Amniotic stem cell (primary cell): ENCODE data around the gene COL4A1.

Experiments used
- DNase-seq: peaks from one replicate; lab custom pipeline; 2025; lab: John Stamatoyannopoulos, UW

COL4A1 gene

GRCh38 chr13:110234532-110234931 lies 72.4 kb downstream of the COL4A1 start:
- DNase-seq: no peak

DNA sequence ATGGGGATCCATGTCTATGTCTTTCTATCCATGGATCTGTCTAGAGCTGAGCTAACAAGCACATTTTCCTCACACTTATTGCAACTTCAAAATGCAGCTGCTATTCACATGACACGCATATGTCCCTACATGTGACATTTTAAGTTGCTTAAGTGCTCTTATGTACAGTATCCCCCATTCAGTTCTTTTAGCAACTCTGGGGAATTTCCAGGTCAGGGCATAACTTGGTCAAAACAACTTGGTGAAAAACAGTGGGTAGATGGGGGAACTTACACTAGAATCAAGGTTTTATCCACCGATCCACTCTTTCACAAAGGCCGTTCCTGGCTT lies 73.0 kb downstream of the COL4A1 start:
- no peak for DNase-seq

GRCh38 chr13:110233181-110233950 lies 73.6 kb downstream of the COL4A1 start:
- no peak for DNase-seq

DNA sequence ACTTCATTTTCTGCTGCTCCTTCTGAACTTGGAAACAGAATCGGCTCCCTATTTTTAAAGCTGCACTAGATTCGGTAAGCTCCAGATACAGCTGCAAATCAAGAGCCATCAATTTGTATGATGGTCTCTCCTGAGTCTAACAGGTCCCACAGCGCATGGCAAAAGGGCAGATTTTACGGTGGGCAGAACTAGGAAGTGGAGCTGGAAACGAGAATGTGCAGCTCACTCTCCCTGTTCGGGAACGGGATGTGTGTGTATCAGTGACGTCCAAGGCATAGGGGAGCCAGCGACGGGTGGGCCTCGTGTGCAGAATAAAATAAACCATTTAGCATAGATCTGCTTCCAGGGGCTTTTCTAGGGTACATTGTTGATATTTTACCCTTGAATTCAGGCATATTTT lies 74.2 kb downstream of the COL4A1 start:
- no peak for DNase-seq

GRCh38 chr13:110232142-110232541 lies 74.8 kb downstream of the COL4A1 start:
- no peak for DNase-seq

DNA sequence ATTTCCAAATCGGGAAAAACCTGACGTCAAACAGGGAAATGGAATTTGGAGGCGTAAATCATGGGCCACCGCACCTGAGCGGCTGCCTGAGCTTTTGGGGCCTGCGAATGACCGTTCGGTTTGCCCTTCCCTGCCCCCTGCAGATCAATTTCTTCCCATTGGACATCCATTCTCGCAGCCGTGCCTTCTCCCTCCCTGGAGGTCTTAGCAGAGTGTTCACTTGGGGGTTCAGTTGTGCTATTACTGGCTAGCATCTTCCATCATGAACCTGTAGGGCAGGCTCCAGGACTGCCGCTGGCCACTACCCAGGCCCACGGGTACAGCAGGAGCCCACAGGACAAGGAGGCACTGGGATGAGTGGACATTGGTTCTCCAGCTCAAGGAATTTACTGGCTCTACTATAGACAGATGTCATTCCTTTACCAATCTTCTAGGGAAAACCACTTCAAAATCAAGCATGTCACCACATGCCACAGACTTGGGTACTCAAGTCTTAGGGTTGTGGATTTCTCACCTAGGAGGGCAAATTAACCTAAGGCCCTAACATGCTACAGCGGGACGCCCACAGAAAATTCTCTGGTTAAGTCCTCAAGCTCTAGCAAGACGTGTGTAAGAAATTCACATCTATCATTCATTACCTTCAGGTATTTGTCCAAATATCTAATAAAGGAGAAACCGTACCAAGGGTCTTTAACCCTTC lies 75.5 kb downstream of the COL4A1 start:
- DNase-seq: no peak

GRCh38 chr13:110230661-110231347 lies 76.2 kb downstream of the COL4A1 start:
- DNase-seq: no peak

DNA sequence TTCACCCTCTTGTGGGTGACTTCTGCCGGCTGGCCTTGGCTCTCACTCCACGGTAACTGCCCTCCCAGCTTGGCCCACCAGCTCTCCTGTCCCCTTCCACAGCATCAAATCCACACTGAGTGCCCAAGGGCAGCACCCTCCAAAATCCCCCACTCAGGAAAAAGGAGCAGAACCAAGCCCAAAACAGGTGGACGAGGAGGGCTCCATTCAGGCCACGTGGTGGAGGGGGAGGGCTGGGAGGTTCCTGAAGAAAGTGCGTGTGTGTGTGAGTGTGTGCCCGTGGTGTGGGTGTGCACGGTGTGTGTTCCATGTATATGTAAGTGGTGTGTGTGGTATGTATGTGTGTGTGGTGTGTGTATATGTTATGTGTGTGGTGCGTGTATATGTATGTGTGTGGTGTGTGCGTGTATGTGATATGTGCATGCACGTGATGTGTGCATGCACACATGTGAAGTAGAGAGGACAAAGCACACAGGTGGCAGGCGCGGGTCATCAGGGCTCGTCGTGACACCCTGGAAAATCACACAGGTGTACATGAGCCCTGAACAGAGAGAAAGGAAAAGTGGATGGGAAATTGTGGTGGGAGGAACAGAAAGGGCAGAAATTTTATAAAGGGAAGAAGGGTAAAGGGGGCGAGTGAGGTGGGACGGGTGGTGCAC lies 76.9 kb downstream of the COL4A1 start:
- DNase-seq: no peak

- DNase-seq: no peak
Measured at GRCh38 chr13:110228936-110229904, 77.7 kb downstream of the COL4A1 start.

DNA sequence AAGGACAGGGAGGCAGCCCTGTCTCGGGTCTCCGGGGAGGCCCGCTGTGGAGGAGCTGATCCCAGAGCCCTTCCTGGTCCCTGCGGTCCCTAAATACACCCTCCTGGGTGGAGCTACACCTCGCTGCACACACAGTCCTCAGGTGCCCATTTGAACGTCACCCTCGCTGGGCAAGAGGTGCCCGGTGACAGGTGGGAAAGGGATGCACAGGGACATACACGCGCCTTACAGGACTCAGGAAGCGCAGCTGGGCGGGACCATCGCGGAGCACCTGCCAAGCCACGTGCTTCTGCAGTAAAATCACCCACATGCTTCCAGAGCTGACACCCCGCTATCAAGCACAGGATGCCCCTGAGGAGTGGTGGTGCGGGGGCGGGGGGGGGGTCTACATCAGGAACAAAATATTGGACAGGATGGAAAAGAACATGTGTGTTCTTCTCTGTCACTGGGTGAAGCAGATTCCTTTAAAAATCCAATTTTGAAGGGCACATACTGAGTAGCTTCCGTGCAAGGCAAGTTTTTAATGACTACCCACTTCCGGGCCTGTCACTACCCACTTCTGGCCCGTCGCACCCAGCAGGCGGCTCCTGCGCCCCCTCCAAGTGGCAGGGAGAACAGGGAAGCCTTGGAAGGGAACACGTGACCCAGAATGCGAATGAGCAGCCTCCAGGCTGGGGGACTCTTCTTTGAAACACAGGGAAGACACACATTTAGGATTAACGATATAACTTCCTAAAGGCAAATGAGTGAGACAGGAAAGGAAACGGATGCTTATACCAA lies 78.9 kb downstream of the COL4A1 start:
- no peak for DNase-seq

DNA sequence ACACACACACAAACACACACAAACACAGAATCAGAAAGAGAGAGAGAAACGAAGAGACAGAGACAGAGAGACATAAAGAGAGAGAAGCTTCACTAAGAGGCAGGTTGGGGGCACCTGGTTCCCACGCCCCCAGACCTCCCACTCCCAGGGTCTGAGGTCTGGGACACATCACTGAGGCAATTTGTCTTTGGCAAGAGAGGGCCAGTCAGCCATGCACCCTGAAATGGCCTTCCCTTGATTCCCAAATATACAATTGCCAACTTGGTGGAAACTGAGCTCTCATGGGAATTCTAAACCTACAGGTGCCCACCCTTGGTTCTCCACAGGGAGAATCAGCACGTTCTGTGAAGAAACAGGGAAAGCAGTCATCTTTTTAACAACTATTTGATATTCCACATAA lies 79.5 kb downstream of the COL4A1 start:
- DNase-seq: no peak

DNA sequence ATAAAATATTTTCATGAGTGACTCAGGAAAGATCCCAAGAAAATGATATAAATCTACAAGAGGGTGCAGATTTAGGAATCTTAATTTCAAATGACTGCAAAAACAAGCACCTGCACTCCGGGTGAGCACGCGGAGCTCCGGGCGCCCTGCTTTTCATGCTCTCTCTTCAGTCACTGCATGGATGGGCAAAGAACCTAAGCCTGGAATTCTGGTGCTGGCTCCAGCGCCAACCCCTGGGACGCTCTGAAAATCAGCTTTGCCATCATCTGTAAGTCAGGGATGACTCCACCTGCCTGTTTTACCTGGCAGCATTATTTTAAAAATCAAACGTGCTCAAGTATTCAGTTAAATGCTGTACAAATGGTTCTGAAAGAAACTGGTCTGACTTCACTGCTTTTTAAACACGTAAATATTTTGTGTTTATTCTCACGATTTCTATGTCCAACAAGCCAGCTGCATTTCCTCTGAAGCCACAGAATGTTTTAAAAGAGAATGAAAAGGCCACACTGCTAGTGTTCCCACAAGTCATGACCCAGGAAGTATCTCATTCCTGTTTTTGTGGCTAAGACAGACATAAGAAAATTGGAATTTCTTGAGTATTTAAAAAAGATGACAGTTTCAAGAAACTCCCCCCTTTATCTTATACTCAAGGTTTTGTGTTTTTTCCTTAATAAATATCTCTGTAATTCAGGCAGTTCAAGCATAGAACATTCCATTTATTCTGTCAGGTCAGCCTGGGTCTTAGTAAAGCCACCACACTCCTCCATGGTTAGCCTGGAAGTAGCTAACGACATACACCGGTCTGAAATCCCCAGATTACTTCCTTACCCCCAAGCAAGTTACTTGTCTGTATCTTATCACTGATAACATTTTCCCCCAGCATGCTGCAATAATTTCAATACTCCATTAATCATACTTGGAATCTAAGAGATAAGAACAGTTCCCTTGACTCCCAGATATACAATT lies 81.1 kb downstream of the COL4A1 start:
- DNase-seq: no peak

GRCh38 chr13:110225003-110225402 lies 82.0 kb downstream of the COL4A1 start:
- no peak for DNase-seq

DNA sequence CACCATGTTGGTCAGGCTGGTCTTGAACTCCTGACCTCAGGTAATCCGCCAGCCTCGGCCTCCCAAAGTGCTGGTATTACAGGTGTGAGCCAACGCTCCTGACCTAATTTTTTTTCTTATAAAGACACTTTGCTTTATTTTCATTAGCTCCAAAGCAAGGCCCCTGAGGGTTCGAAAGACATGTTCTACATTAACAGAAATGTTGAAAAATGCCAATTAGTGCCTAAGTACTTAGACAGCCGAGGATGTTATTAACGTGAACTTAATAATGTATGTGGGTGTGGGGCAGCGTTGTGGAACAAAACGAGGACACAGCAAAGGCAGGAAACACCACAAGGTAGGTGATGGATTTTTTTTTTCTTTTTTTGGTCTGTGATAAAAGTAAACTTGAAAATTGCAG lies 82.4 kb downstream of the COL4A1 start:
- DNase-seq: no peak

GRCh38 chr13:110221406-110222117 lies 85.4 kb downstream of the COL4A1 start:
- DNase-seq: no peak

DNA sequence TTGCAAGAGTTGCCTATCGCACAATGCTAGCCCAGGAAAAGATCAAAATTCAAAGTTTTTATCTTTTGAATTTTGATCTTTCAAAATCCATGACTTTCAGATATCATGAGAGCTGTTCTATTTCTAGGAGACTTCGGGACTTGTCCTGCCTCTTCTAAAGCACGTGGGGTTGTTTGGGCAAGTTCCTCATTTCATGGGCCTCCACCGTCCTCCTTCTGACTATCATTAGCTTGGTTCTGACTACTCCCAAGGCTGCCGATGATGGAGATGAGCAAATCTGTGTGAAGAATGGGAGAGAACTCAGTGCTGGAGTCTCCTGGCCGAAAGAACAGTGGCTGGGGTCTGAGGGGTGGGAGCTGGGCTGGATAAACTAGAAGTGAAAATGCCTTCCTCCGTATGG lies 86.5 kb downstream of the COL4A1 start:
- DNase-seq: no peak

GRCh38 chr13:110218581-110219201 lies 88.3 kb downstream of the COL4A1 start:
- no peak for DNase-seq

- DNase-seq: no peak
Measured at GRCh38 chr13:110217811-110218210, 89.1 kb downstream of the COL4A1 start.
